K562 (cell line): ENCODE results near the gene MYMX. TPM values are rescaled to one million over a fixed set of nuclear protein-coding genes. Genes with fewer than 3 reads are reported as not detected.
A peak's percentile ranks its signal among the peaks of the same experiment; 100 is the strongest.

Experiments
- CAMTA2 ChIP-seq: fragments of 250-450 bp; sonication (Bioruptor Pico); conservative IDR thresholded peaks from 2 replicates; pipeline ENCODE4 v1.5.1; 2022
- SP1 ChIP-seq: sonication (generic); formaldehyde crosslinking; IDR thresholded peaks from 2 replicates; pipeline ENCODE4 v1.8.1; 2022; ENCODE audit warnings: mild to moderate bottlenecking, missing genetic modification reagents
- TEAD2 ChIP-seq: fragments of 450-650 bp; IDR thresholded peaks from 2 replicates; pipeline ENCODE4 v1.6.1; 2016; ENCODE audit warnings: missing genetic modification characterization, control low read depth, missing compliant biosample characterization
- ZKSCAN1 ChIP-seq: fragments of 150-350 bp; IDR thresholded peaks from 2 replicates; pipeline ENCODE4 v1.6.1; 2016; ENCODE audit warnings: low read depth, low read length
- ZNF239 ChIP-seq: fragments of 250-450 bp; sonication (Bioruptor Pico); IDR thresholded peaks from 2 replicates; pipeline ENCODE4 v1.4.0; 2020; ENCODE audit warnings: mild to moderate bottlenecking
- polyA plus RNA-seq, 8 experiments: library from polyadenylated mRNA; depleted of rRNA in 4 of 8; stranded (reverse) in 5 of 8; unstranded in 3 of 8; fragments of >200 nt; fragmentation: Nextera tagmentation in 2 of 8; fragmentation: Illumina TruSeq in 1 of 8; extraction: Ambion mirVana in 2 of 8; extraction: Trizol in 1 of 8; gene quantifications; 2 replicates each; pipeline versions ENCODE4 v1.2.1 to v1.2.3, GENCODE V29; 2011 to 2014; ENCODE audit warnings: inconsistent platforms in 1 of 8, missing spikeins in 1 of 8
- total RNA-seq, 7 experiments: library from RNA; depleted of rRNA in 6 of 7; stranded (reverse); fragments of >200 nt in 6 of 7; fragmentation: Illumina TruSeq in 2 of 7; extraction: Trizol in 2 of 7; gene quantifications; 2 replicates each; pipeline versions ENCODE4 v1.2.1 to v1.2.3, GENCODE V29; 2011 to 2021; ENCODE audit warnings: low replicate concordance in 1 of 7
- TF ChIP-seq, protein P1 (sequence below): fragments of 450-650 bp; IDR thresholded peaks from 2 replicates; pipeline ENCODE4 v1.6.1; 2016; ENCODE audit warnings: low read depth
- TF ChIP-seq, protein P2 (sequence below): sonication (generic); formaldehyde crosslinking; IDR thresholded peaks from 2 replicates; pipeline ENCODE4 v1.8.1; 2023; ENCODE audit warnings: missing genetic modification reagents, mild to moderate bottlenecking, borderline replicate concordance
- TF ChIP-seq, protein P3 (sequence below): sonication (generic); formaldehyde crosslinking; IDR thresholded peaks from 2 replicates; pipeline ENCODE4 v1.8.0; 2022; ENCODE audit warnings: mild to moderate bottlenecking, missing genetic modification reagents

Gene MYMX
- total and polyA plus RNA-seq, 9 of the 15 experiments (the other 6 are each of a cell fraction or from before 2014, with no cell fraction given) = 0.12 TPM; not detected in 8

GRCh38 chr6:44247338-44248302 is 30.9 kb downstream of the MYMX start (continued):
- TF ChIP-seq, protein P1, sequence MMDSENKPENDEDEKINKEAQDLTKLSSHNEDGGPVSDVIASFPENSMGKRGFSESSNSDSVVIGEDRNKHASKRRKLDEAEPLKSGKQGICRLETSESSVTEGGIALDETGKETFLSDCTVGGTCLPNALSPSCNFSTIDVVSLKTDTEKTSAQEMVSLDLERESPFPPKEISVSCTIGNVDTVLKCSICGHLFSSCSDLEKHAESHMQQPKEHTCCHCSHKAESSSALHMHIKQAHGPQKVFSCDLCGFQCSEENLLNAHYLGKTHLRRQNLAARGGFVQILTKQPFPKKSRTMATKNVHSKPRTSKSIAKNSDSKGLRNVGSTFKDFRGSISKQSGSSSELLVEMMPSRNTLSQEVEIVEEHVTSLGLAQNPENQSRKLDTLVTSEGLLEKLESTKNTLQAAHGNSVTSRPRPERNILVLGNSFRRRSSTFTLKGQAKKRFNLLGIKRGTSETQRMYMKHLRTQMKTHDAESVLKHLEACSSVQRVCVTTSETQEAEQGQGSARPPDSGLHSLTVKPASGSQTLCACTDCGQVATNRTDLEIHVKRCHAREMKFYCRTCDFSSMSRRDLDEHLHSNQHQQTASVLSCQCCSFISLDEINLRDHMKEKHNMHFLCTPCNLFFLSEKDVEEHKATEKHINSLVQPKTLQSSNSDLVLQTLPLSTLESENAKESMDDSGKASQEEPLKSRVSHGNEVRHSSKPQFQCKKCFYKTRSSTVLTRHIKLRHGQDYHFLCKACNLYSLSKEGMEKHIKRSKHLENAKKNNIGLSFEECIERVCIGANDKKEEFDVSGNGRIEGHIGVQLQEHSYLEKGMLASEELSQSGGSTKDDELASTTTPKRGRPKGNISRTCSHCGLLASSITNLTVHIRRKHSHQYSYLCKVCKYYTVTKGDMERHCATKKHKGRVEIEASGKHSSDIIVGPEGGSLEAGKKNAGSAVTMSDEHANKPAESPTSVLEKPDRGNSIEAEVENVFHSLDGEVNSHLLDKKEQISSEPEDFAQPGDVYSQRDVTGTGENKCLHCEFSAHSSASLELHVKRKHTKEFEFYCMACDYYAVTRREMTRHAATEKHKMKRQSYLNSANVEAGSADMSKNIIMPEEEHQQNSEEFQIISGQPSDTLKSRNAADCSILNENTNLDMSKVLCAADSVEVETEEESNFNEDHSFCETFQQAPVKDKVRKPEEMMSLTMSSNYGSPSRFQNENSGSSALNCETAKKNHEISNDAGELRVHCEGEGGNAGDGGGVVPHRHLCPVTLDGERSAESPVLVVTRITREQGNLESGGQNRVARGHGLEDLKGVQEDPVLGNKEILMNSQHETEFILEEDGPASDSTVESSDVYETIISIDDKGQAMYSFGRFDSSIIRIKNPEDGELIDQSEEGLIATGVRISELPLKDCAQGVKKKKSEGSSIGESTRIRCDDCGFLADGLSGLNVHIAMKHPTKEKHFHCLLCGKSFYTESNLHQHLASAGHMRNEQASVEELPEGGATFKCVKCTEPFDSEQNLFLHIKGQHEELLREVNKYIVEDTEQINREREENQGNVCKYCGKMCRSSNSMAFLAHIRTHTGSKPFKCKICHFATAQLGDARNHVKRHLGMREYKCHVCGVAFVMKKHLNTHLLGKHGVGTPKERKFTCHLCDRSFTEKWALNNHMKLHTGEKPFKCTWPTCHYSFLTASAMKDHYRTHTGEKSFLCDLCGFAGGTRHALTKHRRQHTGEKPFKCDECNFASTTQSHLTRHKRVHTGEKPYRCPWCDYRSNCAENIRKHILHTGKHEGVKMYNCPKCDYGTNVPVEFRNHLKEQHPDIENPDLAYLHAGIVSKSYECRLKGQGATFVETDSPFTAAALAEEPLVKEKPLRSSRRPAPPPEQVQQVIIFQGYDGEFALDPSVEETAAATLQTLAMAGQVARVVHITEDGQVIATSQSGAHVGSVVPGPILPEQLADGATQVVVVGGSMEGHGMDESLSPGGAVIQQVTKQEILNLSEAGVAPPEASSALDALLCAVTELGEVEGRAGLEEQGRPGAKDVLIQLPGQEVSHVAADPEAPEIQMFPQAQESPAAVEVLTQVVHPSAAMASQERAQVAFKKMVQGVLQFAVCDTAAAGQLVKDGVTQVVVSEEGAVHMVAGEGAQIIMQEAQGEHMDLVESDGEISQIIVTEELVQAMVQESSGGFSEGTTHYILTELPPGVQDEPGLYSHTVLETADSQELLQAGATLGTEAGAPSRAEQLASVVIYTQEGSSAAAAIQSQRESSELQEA = peak; percentile 94
- no peak for TF ChIP-seq SP1
- peak; percentile 84 for TF ChIP-seq ZNF239 (CRISPR knock-in tag)
- TF ChIP-seq, protein P2, sequence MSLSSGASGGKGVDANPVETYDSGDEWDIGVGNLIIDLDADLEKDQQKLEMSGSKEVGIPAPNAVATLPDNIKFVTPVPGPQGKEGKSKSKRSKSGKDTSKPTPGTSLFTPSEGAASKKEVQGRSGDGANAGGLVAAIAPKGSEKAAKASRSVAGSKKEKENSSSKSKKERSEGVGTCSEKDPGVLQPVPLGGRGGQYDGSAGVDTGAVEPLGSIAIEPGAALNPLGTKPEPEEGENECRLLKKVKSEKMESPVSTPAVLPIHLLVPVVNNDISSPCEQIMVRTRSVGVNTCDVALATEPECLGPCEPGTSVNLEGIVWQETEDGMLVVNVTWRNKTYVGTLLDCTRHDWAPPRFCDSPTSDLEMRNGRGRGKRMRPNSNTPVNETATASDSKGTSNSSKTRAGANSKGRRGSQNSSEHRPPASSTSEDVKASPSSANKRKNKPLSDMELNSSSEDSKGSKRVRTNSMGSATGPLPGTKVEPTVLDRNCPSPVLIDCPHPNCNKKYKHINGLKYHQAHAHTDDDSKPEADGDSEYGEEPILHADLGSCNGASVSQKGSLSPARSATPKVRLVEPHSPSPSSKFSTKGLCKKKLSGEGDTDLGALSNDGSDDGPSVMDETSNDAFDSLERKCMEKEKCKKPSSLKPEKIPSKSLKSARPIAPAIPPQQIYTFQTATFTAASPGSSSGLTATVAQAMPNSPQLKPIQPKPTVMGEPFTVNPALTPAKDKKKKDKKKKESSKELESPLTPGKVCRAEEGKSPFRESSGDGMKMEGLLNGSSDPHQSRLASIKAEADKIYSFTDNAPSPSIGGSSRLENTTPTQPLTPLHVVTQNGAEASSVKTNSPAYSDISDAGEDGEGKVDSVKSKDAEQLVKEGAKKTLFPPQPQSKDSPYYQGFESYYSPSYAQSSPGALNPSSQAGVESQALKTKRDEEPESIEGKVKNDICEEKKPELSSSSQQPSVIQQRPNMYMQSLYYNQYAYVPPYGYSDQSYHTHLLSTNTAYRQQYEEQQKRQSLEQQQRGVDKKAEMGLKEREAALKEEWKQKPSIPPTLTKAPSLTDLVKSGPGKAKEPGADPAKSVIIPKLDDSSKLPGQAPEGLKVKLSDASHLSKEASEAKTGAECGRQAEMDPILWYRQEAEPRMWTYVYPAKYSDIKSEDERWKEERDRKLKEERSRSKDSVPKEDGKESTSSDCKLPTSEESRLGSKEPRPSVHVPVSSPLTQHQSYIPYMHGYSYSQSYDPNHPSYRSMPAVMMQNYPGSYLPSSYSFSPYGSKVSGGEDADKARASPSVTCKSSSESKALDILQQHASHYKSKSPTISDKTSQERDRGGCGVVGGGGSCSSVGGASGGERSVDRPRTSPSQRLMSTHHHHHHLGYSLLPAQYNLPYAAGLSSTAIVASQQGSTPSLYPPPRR (CRISPR knock-in tag) = peak; percentile 86
- peak; percentile 12 for TF ChIP-seq ZKSCAN1
- 0 out of 2 replicates have a peak, but pooled peaks have one; percentile 40 for TF ChIP-seq CAMTA2 (CRISPR knock-in tag)
- TF ChIP-seq, protein P3, sequence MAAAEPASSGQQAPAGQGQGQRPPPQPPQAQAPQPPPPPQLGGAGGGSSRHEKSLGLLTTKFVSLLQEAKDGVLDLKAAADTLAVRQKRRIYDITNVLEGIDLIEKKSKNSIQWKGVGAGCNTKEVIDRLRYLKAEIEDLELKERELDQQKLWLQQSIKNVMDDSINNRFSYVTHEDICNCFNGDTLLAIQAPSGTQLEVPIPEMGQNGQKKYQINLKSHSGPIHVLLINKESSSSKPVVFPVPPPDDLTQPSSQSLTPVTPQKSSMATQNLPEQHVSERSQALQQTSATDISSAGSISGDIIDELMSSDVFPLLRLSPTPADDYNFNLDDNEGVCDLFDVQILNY (CRISPR knock-in tag) = no peak; the same call in 1 of the 2 replicates
- TF ChIP-seq TEAD2 (tag) = no peak
